Chondrocyte (in vitro differentiated cells): ENCODE results near the gene CACNG3. TPM values are rescaled to one million over a fixed set of nuclear protein-coding genes. Genes with fewer than 3 reads are reported as not detected.

Experiments used
- DNase-seq: peaks from one replicate; pipeline ENCODE4 v3.0.0; 2021; ENCODE audit warnings: mixed read lengths, low spot score
- H3K27ac Mint-ChIP-seq: one replicate; pipeline ENCODE4 v1.8.0; 2021; ENCODE audit warnings: mild to moderate bottlenecking, moderate library complexity, mixed read lengths; ENCODE audit not compliant: unreplicated experiment
- H3K27me3 Mint-ChIP-seq: 2 replicates; pipeline ENCODE4 v1.8.0; 2021; ENCODE audit warnings: low read depth, mixed read lengths
- H3K36me3 Mint-ChIP-seq: 2 replicates; pipeline ENCODE4 v1.8.0; 2021; ENCODE audit warnings: low read depth, mixed read lengths
- H3K4me1 Mint-ChIP-seq: 2 replicates; pipeline ENCODE4 v1.8.0; 2021; ENCODE audit warnings: low read depth, mild to moderate bottlenecking, mixed read lengths
- H3K4me3 Mint-ChIP-seq: one replicate; pipeline ENCODE4 v1.8.0; 2021; ENCODE audit warnings: mild to moderate bottlenecking, moderate library complexity, mixed read lengths; ENCODE audit not compliant: unreplicated experiment
- H3K9me3 Mint-ChIP-seq: 2 replicates; pipeline ENCODE4 v1.8.0; 2021; ENCODE audit warnings: low read depth, mixed read lengths
- long read RNA-seq: library from polyadenylated mRNA; stranded (forward); transcript quantifications from one replicate; pipeline ENCODE4 v2.0.0, GENCODE V29; 2021
- total RNA-seq: library from RNA; stranded (reverse); gene quantifications from 3 replicates; pipeline ENCODE4 v1.2.1, GENCODE V29; 2021
- TF ChIP-seq, protein P1 (sequence below): fragments of 200-600 bp; sonication (generic); IDR thresholded peaks from 2 replicates; pipeline ENCODE4 v1.5.0; 2021; ENCODE audit warnings: antibody characterized with exemption, mild to moderate bottlenecking, moderate library complexity

The CACNG3 gene
- total RNA-seq = not detected in 3 replicates
- long read RNA-seq = 0 reads

GRCh38 chr16:24255456-24256371 is at the start of gene CACNG3:
Gene CACNG3 (plus strand): TSS chr16:24256335. CDS start chr16:24256755, 420 bp downstream.
- Mint-ChIP-seq H3K36me3 (no peaks in the 10 kb centered on the region), H3K27ac (no peak within 1 kb of the TSS), H3K27me3 (peaks cover 7% of the 10 kb centered on the region), H3K4me3 (no peak within 1 kb of the TSS), H3K9me3 (peaks cover 10% of the 10 kb centered on the region), H3K4me1 (no peaks in the 10 kb centered on the region)
- no peak for DNase-seq
- TF ChIP-seq, protein P1, sequence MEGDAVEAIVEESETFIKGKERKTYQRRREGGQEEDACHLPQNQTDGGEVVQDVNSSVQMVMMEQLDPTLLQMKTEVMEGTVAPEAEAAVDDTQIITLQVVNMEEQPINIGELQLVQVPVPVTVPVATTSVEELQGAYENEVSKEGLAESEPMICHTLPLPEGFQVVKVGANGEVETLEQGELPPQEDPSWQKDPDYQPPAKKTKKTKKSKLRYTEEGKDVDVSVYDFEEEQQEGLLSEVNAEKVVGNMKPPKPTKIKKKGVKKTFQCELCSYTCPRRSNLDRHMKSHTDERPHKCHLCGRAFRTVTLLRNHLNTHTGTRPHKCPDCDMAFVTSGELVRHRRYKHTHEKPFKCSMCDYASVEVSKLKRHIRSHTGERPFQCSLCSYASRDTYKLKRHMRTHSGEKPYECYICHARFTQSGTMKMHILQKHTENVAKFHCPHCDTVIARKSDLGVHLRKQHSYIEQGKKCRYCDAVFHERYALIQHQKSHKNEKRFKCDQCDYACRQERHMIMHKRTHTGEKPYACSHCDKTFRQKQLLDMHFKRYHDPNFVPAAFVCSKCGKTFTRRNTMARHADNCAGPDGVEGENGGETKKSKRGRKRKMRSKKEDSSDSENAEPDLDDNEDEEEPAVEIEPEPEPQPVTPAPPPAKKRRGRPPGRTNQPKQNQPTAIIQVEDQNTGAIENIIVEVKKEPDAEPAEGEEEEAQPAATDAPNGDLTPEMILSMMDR = no peak

- H3K9me3 Mint-ChIP-seq = no peaks in the 10 kb centered on the region
- DNase-seq = no peak
- no peaks in the 10 kb centered on the region for H3K36me3 Mint-ChIP-seq
- no peak overlapping the region for H3K27ac Mint-ChIP-seq
- no peaks in the 10 kb centered on the region for H3K4me1 Mint-ChIP-seq
- H3K27me3 Mint-ChIP-seq = peaks cover 3% of the 10 kb centered on the region
- TF ChIP-seq, protein P1 = no peak
- H3K4me3 Mint-ChIP-seq = no peak overlapping the region
Observed at GRCh38 chr16:24206926-24207325, 49.2 kb upstream of the CACNG3 start.

GRCh38 chr16:24208710-24209109 is 47.4 kb upstream of the CACNG3 start:
- H3K27ac Mint-ChIP-seq = no peak overlapping the region
- H3K4me1 Mint-ChIP-seq = no peaks in the 10 kb centered on the region
- H3K36me3 Mint-ChIP-seq = no peaks in the 10 kb centered on the region
- no peak overlapping the region for H3K4me3 Mint-ChIP-seq
- no peak for DNase-seq
- no peaks in the 10 kb centered on the region for H3K9me3 Mint-ChIP-seq
- TF ChIP-seq, protein P1 = no peak
- peaks cover 3% of the 10 kb centered on the region for H3K27me3 Mint-ChIP-seq

DNA sequence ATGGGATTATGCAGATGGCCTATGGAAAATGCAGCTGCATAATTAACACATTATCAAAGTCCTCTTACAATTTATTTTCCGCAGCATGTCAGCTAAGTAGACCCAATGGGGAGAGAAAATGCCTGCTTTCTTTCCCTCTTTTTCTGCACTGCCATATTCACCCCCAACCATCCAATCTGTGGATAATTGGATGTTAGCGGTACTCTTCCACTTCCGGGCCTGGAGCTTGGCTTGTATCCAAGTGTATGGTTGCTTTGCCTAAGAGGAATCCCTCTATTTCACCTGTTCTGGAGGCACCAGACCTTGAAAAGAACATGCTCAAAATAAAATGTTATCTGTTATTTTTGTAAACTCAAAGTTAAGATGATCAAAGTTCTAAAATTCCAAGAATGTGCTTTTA is 41.1 kb upstream of the CACNG3 start:
- Mint-ChIP-seq H3K4me1 (no peaks in the 10 kb centered on the region), H3K27ac (no peak overlapping the region), H3K4me3 (no peak overlapping the region), H3K9me3 (no peaks in the 10 kb centered on the region), H3K27me3 (no peaks in the 10 kb centered on the region), H3K36me3 (no peaks in the 10 kb centered on the region)
- DNase-seq = no peak
- TF ChIP-seq, protein P1 = no peak

DNA sequence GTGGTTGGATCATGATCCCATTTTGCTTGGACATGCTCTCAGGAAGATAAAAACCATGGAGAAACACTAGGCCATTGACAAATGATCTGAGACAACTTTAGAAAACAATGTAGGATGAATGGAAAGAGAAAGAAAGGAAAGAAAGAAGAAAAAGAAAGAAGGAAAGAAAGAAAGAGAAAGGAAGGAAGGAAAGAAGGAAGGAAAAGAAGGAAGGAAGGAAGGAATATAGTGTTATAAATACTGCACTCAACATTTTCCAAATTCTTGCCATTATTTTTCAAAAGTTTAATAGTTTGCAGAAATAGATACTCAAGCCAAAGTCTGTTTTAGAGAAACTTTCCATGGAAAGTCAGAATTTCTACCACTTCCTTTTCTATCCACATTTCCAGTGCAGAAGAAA is 39.2 kb upstream of the CACNG3 start:
- H3K4me1 Mint-ChIP-seq = no peaks in the 10 kb centered on the region

More for the DNA sequence above, 39.2 kb upstream of the CACNG3 start:
- no peaks in the 10 kb centered on the region for H3K36me3 Mint-ChIP-seq
- H3K4me3 Mint-ChIP-seq = no peak overlapping the region
- H3K27ac Mint-ChIP-seq = no peak overlapping the region
- TF ChIP-seq, protein P1 = no peak
- H3K9me3 Mint-ChIP-seq = no peaks in the 10 kb centered on the region
- DNase-seq = no peak
- no peaks in the 10 kb centered on the region for H3K27me3 Mint-ChIP-seq
